Activated CD8-positive, alpha-beta memory T cell treated with anti-CD3 and anti-CD28 coated beads for 24 hours (primary cell): ENCODE results near the gene CXCL13.
"Not testable (repeated sequence)": the region's sequence is repeated elsewhere in the genome, so short reads cannot be mapped to it uniquely, and the experiment has no call there.

Source experiments
- DNase-seq: peaks from one replicate; pipeline ENCODE4 v3.0.0-alpha.2; 2020

The CXCL13 gene, protein sequence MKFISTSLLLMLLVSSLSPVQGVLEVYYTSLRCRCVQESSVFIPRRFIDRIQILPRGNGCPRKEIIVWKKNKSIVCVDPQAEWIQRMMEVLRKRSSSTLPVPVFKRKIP

DNA sequence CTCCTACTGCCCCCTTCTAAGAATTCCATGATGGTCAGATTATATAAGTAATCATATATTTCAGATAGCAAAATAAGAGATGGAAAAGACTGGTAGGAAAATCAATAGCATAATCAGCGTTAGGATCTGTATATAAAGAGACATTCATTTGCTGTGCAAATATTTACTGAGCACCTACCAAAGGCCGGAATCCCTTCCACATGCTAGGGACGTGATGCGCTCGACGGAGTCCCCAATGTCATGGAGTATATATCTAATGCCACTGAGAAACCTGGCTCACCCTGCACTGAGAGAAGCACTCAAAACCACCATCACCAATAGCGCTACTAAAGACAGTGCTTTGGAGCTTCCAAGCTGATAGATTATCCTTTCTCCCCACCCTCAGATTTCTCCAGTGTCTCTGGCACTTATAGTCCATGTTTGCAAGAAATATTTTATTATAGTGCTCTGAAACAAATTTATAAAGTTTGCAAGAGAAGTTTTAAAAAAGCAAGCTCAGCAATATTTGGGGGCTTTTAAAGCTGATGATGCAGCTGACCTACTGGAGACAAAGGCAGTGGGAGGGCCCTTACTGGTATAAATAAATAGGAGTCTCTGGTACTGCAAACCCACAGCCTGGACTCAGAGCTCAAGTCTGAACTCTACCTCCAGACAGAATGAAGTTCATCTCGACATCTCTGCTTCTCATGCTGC, at the start of gene CXCL13:
Gene CXCL13 (plus strand): TSS at position 611 of the 693 bp plus-strand sequence. CDS start 46 bp downstream, at position 657.
- no peak for DNase-seq

DNA sequence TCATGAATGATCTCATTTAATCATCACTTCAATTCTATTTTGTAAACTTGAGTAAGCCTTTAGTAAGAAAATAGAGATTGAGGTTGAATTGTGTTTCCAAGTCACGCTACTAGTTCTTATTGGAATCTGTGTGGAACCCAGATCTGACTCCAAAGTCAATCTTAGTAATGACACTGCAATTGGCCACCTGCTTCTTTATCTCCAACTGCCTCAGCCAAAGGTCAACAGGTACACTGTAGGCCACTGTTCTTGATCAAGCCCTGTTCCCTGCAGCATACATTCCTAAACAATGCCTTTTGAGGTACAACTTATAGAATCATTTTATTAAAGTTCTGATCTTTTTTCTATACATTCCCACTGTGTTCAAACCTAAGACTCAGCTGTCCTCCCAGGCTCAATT, 45.5 kb upstream of the CXCL13 start:
- DNase-seq, result no peak

DNA sequence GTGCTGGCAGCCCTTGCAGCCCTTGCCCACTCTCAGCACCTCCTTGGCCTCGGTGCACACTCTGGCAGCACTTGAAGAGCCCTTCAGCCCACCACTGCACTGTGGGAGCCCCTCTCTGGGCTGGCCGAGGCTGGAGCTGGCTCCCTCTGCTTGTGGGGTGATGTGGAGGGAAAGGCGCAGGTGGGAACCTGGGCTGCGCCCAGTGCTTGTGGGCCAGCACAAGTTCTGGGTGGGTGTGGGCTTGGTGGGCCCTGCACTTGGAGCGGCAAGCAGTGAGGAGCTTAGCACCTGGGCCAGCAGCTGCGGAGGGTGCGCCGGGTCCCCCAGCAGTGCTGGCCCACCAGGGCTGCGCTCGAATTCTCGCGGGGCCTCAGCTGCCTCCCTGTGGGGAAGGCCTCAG, 43.9 kb upstream of the CXCL13 start:
- DNase-seq, result not testable (repeated sequence)

DNA sequence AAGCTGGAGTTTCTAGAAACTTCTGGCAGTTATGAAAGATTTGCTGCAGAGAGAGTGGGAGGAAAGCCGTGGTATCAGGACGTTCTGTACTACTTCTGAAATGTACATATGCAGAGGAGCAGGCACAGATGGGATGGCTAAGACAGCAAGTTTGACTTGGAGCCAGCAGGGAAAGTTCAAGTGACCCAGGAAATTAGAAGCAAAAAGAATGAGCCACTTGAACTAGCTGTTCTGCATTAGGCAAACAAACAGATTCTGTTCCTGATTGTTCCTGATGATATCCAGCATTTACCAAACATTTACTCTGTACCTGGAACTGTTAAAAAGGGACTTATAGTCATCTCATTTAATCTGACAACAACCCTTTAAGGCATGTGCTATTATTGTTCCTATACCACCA, 41.4 kb upstream of the CXCL13 start:
- DNase-seq, result no peak

DNA sequence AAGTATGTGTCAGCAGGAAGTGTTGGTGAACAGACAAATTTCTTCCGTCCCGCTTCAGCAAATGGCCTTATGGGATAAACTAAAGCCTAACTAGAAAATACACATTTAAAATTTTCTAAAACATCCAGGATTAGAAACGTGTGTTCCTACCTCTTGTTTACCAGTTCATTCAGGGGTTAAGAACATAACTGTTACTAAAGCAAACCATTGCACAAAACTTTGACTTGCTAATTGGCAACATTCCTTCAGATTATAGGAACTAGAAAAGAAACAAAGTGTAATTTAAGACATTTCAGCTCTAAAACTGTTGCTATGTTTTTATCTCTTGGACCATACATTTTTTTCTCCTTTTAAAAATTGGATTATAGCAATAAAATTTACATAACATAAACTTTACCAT, 39.5 kb upstream of the CXCL13 start:
- no peak for DNase-seq

DNA sequence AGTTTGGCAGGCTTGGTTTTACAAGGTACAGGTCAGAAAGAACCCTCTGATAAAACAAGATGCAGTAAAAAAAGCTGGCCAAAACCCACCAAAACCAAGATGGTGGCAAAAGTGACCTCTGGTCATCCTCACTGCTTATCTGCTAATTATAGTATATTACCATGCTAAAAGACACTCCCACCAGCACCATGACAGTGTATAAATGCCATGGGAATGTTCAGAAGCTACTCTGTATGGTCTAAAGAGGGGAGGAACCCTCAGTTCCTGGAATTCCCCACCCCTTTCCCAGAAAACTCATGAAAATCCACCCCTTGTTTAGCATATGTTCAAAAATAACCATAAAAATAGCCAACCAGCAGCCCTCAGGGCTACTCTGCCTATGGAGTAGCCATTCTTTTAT, 38.1 kb upstream of the CXCL13 start:
- no peak for DNase-seq

DNA sequence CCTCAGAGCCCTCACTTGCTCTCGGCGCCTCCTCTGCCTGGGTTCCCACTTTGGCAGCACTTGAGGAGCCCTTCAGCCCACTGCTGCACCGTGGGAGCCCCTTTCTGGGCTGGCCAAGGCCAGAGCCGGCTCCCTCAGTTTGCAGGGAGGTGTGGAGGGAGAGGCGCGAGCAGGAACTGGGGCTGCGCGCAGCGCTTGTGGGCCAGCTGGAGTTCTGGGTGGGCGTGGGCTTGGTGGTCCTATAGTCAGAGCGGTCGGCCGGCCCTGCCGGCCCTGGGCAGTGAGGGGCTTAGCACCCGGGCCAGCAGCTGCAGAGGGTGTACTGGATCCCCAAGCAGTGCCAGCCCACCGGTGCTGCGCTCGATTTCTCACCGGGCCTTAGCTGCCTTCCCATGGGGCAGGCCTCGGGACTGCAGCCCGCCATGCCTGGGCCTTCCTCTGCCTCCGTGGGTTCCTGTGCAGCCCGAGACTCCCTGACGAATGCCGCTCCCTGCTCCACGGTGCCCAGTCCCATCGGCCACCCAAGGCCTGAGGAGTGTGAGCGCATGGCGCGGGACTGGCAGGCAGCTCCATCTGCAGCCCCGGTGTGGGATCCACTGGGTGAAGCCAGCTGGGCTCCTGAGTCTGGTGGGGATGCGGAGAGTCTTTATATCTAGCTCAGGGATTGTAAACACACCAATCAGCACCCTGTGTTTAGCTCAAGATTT, 35.0 kb upstream of the CXCL13 start:
- not testable (repeated sequence) for DNase-seq

DNA sequence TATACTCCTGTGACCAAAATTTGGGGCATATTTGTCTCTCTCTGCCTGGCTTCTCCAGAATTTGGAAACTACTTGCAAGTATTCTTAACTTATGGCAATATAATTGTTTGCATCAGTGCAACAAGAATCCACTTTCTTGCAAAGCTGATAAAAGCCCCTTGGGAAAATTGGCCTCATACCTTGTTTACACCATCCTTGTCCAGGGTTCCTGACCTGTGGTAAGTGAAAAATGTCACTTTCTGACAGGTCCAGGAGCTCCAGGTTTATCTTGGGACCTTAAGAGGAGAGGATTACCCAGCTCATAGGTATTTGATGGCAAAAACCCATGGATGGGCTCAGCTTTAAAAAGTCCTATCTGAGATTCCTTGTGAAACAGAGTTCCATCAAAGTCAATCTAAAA, 29.3 kb upstream of the CXCL13 start:
- DNase-seq, result no peak

DNA sequence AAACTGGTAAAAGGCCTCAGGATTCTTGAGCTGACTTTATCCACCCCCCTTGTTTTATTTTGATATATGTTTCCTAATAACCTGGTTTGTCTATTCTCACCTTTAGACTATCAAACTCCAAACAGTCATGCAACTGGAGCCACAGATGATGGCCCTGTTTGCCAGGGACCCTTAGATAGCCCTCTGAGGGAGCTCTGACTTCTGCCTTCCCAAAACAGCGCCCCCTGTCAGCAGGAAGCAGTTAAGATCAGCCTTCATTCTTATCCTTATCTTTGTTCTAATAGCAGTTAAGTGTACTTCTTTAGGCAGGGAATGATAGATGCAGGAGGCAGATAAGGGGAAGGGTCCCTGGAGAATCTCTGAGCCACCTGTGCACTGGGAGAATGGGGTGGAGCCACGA, 27.5 kb upstream of the CXCL13 start:
- no peak for DNase-seq

DNA sequence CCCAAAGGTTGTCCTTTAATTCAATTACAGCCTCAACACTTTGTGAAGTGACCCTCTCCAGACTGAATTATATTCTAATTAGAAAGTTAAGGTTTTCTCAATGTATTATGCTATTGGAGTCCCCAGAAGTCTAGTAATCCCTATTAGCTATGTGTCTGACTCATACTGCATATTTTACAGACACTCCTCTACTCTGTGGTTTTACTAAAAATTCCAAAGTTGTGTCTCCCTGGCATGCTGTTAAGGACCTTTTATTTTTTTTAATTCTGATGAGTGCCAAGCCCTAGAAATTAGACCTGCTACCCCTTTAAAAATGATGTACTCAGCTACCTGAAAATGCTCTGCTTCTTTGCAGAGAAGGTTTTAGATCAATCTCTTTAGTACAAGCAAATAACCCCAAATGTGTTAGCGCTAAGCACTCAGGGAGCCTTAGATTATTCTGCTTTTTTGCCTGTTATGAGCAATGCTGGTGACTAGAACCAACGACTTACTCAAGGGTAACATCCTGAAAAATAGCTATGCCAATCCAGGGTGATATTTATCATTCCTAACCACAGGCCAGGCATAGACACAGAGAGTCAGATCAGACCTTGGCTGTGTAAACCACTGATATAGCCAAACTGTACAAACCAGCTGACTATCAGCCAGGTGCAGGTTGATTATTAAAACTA, 26.1 kb upstream of the CXCL13 start:
- no peak for DNase-seq

DNA sequence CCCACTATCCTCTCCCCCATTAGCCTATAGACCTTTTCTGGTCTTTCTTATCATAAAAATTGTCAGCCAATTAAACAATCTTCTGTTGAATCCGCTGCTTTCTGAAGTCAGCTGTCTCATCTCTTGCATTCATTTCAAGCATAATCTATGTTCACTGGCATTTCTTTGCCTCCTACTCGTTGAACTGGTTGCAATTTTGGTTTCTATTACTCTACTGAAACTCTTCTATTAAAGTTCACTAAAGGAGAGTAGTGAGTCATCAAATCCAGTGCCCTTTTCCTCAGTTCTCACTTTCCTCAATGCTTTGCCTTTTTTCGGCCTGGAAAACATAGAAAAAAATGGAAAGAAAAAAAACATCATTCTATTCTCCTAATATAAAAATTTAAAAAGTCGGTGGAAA, 23.9 kb upstream of the CXCL13 start:
- DNase-seq, result no peak

DNA sequence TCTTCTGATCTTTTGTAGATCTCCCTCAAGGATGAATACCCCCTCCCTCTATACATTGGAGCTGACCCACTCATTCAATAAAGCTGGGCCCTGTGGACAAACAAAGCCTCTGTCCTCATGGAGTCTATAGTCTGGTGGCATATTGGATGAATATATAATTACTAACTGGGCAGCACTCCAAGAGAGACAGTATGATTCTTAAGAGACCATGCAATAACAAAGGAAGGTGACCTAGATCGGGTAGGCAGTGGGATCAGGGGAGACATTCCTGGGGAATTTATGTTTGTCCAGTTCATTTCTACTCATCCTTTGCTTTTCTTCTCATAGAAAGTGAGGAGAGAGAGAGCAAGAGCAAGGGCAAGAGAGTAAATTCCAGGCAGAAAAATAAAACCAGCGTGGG, 23.5 kb upstream of the CXCL13 start:
- no peak for DNase-seq

DNA sequence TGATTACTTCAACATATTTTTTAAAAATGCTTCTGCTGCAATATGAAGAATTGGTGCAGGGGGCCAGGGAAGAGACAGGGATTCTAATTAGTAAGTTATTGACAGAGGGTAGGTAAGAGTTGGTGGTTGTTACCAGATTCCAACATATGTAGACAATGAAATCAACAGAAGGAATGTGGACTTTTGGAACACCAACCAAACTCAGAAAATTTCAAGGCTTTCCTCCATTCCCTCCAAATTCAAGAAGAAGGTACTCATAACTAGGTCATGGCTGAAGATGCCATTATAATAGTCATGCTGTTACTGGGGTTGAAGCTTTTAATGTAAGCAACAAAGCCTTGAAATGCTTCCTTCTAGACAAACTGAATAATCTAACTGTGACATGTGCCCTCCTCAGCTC, 22.9 kb upstream of the CXCL13 start:
- DNase-seq, result no peak

DNA sequence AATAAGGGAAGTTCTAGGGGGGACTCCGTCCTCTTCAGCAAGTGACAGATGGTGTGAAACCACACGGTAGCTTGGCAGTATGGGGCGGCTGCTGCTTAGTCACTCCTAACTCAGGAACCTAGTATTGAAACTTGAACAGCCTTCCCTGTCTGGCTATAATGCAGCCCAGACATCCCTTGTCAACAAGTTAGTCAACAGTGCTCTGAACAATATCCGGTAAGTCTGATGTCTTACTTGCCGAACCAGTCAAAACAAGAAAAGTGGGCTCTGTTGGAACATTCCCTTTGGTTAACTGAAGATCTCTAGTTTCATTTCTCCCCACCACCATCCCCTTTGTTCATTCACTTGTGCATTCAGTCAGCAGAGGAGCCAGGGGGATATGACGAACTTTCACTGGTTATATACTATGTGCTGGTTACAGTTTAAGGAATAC, 18.7 kb upstream of the CXCL13 start:
- DNase-seq, result peak; percentile 71

DNA sequence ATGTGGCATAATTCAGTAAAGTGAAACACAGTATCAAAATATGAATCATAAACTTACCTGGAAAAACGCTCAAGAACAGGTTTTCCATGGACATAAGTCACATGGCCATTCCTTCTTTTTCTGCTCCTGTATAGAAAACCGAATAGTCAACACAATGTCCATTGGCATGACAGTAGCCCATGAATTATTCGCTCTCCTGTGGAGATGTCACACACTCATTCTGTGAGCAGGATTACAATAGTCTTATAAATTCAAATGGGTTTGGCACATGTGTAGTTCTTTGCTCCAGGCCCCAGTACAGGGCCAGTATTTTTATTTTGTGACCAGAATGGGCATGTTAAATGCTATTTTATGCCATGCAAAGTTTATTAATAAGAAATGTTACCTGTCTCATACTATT, 15.1 kb upstream of the CXCL13 start:
- DNase-seq, result no peak

DNA sequence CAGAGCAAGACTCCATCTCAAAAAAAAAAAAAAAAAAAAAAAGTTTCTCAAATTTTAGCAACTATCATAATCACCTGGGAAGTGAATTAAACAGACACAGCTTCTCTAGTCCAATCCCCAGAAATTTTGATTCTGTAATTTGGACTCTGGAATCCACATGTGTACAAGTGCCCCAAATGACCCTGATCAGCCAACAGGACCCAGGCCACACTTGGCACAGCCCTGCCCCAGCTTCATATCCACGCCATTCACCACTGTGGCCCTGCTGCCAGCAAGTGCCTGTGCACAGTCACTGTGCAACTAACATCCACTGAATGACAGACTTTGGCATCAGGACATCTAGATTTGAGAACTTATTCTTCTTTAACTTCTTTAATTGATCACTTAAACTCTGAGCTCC, 14.1 kb upstream of the CXCL13 start:
- no peak for DNase-seq

DNA sequence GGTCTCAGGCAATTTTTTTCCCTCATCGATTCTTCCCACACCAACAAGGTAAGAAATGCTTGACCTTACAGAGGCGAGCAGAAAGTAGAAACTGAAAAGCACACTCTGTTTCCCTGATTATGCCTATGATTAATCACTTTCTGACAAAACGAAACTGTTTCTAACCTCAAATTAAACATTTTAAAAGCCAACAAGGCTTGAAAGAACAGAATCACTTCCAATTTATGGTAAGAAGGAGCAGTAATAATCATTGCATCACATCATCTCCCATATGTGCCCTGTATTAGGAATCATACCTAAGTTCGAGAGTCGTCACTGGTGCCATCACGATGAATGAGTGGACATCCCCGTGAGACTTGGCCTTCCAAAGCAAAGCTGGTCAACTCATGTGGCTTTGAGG, 12.5 kb upstream of the CXCL13 start:
- DNase-seq, result no peak

DNA sequence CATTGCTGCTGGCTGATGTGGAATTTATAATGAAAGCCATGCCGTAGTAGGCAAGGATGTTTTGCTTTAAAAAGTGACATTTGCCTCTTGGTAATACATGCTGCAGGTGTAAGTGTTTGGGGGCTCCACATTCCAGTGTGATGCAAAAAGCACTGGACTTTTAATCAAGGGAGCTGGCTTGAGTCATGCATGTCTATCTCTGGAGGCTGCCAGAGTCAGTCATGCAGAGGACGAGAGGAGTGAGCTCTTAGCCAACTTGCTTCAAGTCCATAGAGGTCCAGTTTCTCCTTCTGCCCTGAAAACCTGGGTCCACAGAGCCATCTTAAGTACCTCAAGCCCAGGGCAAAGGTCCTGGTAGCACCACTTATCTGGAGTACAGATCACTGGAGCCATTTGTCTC, 11.6 kb upstream of the CXCL13 start:
- DNase-seq, result no peak

DNA sequence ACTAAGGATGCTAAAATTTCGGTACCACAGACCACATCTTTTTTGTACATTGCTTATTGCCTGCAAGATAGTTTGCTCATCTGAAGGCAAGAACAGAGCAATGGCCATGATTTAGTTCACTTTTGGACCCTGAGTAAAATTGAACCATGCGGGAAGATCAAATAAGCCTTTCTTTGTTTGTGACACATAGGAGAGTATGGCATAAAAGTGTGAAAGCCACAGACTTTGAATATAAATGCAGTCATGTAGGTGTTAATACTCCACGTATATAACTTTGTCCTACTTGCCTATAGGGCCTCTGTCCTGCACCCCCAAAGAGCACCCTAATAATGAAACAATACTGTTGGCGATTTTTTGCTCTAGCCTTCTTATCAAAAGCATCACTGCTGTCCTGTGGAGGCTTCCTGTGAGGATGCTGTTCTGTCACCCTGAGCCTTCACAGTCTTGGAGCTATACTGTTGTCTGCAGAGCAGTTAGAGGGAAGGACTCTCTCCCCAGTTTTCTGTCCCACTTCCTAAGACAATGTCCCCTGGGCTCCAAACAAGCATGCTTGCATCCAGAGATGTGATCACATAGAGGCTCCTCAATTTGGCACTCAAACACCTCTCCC, 10.2 kb upstream of the CXCL13 start:
- no peak for DNase-seq

DNA sequence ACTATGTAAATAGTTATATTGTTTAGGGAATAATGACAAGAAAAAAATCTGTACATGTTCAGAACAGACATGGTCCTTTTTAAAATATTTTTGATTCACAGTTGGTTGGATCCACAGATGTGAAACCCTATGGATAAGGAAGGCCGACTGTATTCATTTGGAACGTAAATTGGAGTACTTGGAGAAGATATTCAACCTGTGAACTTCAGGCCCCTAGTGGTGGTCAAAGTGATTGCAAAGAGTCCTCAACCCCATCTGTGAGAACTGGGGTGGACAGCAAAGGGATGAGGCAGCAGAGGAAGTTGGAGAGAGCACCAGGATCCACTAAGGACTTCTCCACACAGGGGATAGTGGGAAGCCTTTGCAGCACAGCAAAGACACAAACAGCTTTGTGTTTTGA, 6.2 kb upstream of the CXCL13 start:
- DNase-seq, result no peak

DNA sequence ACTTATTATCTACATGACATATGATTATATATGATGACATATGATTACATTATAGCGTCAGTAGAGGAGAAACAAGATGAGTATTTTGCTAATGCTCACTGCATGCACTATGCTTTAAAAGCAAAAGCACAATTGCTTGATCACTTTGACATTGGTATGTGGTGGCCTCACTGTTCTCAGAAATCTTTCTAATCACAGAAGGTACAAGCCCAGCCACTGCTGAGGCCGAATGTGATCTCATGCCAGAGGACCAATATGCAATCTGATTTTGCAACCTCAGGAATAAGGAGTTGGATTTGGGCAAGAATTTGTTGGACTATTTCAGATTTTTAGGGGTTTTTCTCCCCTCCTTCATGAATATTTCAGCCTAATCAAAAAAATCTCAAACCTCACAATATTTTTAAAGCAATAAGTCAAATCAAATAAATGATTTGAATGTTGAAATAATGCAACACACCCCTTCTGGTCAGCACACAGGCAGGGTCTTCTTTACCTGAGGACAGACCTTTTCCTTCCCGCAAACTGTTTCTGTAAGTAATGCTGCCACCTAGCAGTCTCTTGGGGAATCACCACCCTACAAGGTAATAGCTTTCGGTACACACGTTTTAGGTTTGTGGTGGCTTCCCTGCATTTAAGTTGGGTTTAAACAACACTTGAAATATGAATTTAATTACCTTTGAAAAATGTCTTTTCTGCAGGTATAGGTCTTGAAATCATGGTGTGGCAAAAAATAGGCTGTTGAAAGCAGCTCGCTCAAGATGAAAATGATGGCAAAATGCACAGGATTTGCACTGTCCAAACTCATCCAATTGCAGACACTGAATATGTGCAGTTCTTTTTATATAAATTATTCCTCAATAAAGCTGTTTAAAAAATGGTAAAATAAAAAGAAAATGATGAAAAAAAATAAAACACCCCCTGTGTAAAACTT, 4.8 kb upstream of the CXCL13 start:
- DNase-seq, result no peak

DNA sequence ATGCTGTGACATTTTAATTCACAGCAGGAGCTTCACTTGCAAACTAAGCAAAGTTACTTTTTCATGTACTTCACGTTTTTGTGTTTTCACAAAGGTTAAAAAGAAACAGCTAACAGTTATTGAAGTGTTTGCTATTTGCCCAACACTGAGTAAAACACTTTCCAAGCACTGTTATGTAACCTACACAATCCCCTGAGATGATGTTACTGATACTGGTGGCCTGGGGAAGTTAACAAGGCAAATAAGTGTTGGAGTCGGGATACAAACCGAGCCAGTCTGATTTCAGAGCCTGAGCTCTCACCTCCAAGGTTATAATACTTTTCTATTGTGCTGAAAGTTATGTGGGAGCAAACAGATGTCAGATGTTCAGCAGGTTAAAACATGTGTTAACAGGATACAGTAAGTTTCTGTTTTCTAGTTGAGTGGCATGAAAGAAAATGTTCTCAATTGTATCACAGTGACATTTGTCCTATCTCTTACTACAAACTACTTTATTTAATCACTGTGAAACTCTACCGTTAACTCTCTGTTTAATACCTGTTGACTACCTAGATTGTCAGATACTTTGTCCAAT, 3.9 kb upstream of the CXCL13 start:
- no peak for DNase-seq
